Stimulated activated effector memory CD8-positive, alpha-beta T cell treated with anti-CD3 and anti-CD28 coated beads, Interleukin-12 subunit alpha, Interleukin-12 subunit beta, amount 100 ng/mL, for 72 hours (primary cell): ENCODE results near the gene OLA1.

Experiments used
- ATAC-seq: fragments of 150-1000 bp; cut with Tn5 transposase; 2 replicates; pipeline ENCODE4 v1.10.0; 2021
- DNase-seq, 2 donors: peaks; one replicate each; pipeline ENCODE4 v3.0.0; 2021 to 2022; ENCODE audit warnings: low spot score in 2 of 2
- H3K27ac Mint-ChIP-seq: one replicate; pipeline ENCODE4 v1.8.0; 2022; ENCODE audit warnings: mild to moderate bottlenecking, mixed read lengths
- H3K36me3 Mint-ChIP-seq: one replicate; pipeline ENCODE4 v1.8.0; 2022; ENCODE audit warnings: mild to moderate bottlenecking, mixed read lengths
- H3K4me1 Mint-ChIP-seq: one replicate; pipeline ENCODE4 v1.8.0; 2022; ENCODE audit warnings: mixed read lengths
- H3K4me3 Mint-ChIP-seq: one replicate; pipeline ENCODE4 v1.8.0; 2022; ENCODE audit warnings: mild to moderate bottlenecking, mixed read lengths
- H3K9me3 Mint-ChIP-seq: one replicate; pipeline ENCODE4 v1.8.0; 2022; ENCODE audit warnings: mixed read lengths

Gene OLA1

DNA sequence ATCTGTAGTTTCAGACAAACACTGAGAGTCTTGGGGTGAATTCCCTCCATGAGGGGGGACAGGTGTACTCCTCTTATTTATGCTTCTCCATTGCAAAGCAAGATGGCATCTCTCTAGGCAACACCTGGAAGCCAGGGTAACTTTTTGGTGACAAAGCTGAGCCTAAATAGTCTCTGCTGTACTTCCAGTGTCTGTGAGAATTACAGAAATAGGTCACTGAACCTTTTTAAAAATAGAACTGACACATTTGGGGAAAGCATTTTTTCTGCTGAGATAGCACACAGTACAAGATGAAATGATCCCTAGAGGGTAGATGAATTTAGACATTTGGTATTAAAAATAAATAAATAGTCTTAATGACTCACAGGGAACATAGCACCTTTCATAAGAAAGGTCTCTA, 211.5 kb downstream of the OLA1 start:
- DNase-seq, result no peak
- no peak for ATAC-seq
- H3K4me1 Mint-ChIP-seq, result peaks cover 37% of the 10 kb centered on the region
- no peak overlapping the region for H3K4me3 Mint-ChIP-seq
- no peak overlapping the region for H3K27ac Mint-ChIP-seq
- H3K36me3 Mint-ChIP-seq, result peaks cover 5% of the 10 kb centered on the region
- no peaks in the 10 kb centered on the region for H3K9me3 Mint-ChIP-seq

DNA sequence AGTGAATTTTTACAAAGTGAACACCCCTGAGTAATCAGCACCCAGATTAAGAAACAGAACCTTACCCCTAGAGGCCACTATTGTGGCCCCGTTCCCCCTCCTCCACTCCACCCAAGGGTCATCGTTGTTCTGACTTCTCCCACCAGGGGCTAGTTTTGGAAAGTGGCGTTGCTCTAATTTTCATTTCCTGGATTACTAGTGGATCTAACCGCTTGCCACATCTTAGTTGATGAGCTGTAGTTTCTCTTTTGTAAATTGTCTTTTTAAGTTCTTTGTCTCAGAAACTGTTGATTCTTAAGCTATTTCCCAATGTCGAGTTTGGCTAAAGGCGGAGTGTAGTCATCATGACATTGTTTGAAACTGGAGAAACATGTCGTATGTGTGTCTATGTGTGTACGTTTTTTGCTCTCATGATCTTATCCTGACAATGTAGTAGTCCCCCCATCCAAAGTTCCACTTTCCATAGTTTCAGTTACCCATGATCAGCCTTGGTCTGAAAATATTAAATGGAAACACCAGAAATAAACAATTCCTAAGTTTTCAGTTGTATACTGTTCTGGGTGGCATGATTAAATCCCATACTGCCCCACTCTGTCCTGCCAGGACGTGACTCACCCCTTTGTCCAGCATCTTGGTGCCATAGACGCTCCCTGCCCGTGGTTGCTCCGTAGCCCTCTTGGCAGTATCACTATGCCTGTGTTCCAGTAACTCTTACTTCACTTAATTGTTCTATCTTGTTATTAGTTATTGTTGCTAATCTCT, 212.2 kb downstream of the OLA1 start:
- Mint-ChIP-seq H3K36me3 (peaks cover 5% of the 10 kb centered on the region), H3K9me3 (no peaks in the 10 kb centered on the region), H3K4me1 (peaks cover 37% of the 10 kb centered on the region), H3K27ac (no peak overlapping the region), H3K4me3 (no peak overlapping the region)
- ATAC-seq (no peak), DNase-seq (no peak)

DNA sequence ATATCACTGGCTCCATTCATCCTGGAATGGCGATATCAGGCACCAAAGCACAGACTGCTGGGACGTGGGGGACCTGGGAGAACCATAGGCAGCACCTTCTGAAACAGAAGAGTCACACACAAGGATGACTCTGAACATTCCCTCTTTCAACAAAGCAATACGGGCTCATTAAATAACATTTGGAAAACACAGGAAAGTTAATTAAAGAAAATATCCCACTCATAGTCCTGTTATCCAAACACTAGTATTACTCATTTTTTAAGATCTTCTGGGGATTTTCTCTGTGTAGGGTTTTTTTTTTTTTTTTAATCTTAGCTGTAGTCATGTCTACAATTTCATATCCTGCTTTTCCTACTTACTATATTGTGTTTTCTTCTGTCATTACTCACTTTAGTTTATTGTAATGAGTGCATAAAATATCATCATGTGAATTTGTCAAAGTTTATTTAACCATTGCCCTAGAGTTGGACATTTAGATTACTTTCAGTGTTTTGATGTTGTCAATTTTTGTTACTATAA, 213.2 kb downstream of the OLA1 start:
- Mint-ChIP-seq H3K4me3 (no peak overlapping the region), H3K9me3 (no peaks in the 10 kb centered on the region), H3K4me1 (peaks cover 36% of the 10 kb centered on the region), H3K36me3 (peaks cover 5% of the 10 kb centered on the region), H3K27ac (no peak overlapping the region)
- ATAC-seq (no peak), DNase-seq (no peak)

DNA sequence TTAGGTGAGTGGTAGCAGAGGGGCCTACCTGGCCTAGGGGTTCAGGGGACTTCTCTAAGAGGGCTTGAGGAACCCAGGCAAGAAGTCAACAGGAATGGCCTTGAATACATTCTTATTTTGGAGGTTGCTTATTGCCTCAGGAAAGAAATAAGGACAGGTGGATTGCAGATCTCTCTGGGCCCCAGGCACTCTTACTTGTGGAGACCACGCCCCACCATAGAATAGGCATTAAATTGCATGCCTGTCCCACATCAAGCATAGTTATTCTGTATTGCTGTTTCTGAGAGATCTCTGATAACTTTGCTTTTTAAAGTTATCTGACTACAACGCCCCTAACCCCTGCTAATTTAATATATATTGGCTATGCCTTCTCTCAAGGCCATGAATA, 215.2 kb downstream of the OLA1 start:
- DNase-seq (no peak), ATAC-seq (no peak)
- no peaks in the 10 kb centered on the region for H3K36me3 Mint-ChIP-seq
- peaks cover 15% of the 10 kb centered on the region for H3K4me1 Mint-ChIP-seq
- H3K4me3 Mint-ChIP-seq, result no peak overlapping the region
- peak overlapping the region; percentile 45 for H3K27ac Mint-ChIP-seq
- no peaks in the 10 kb centered on the region for H3K9me3 Mint-ChIP-seq

DNA sequence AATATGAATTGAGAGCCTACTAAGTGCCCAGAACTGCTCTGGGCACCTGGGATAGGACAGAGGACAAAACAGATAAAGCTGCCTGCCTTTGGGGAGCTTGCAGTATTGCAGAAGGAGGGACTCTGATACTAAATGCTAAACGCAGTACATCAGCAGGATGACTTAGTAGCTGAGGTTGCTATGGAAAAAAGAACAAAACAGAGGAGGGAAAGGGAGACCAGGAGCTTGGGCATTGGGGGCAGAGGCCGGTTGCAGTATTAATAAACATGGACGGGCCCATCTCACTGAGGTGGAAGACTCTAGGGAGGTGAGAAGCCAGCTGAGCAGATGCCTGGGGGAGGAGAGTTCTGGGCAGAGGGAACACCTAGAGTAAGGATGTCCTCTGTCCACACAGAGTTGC, 217.1 kb downstream of the OLA1 start:
- ATAC-seq, result no peak
- Mint-ChIP-seq H3K4me1 (peaks cover 6% of the 10 kb centered on the region), H3K36me3 (no peaks in the 10 kb centered on the region), H3K4me3 (no peak overlapping the region), H3K27ac (no peak overlapping the region), H3K9me3 (no peaks in the 10 kb centered on the region)
- DNase-seq, result no peak

DNA sequence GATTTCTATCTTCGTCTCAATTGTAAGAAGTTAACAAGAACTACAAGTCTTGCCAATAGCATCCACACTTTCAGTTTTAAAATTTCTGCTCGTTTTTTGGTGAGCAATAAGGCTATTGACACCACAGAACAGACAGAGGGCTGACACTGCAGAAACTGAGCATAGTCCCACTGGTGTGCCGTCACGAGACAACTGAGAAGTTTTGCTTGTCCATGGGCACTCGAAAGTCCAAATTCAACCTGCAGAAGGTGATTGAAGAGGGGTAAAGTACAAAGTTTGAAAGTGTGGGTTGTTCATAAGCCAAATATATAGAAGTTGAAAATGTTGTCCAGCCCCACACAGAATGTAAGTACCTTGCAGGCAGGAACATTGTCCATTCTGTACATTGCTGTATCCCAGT, 219.4 kb downstream of the OLA1 start:
- Mint-ChIP-seq H3K27ac (no peak overlapping the region), H3K4me3 (no peak overlapping the region), H3K4me1 (peaks cover 11% of the 10 kb centered on the region), H3K9me3 (no peaks in the 10 kb centered on the region), H3K36me3 (no peaks in the 10 kb centered on the region)
- no peak for ATAC-seq
- DNase-seq, result no peak

DNA sequence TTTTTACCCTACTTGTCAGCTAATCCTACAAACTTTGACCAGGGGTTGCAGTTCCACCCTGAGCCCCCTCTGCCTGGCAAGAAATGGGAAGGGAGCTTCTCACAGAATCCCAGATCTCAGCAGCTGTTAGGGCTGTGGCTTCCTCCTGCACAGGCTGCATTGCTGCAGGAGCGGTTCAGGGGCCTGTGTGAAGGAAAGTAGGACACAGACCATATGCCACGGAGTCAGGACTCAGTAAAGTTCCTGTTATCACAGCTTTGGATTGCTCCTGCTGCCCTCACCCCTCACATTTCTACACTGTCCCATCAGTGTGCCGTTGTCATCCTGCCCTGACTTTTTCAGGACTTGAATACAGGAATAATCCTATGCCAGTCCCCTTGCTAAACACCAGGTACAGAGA, 220.4 kb downstream of the OLA1 start:
- peaks cover 14% of the 10 kb centered on the region for H3K4me1 Mint-ChIP-seq

DNA sequence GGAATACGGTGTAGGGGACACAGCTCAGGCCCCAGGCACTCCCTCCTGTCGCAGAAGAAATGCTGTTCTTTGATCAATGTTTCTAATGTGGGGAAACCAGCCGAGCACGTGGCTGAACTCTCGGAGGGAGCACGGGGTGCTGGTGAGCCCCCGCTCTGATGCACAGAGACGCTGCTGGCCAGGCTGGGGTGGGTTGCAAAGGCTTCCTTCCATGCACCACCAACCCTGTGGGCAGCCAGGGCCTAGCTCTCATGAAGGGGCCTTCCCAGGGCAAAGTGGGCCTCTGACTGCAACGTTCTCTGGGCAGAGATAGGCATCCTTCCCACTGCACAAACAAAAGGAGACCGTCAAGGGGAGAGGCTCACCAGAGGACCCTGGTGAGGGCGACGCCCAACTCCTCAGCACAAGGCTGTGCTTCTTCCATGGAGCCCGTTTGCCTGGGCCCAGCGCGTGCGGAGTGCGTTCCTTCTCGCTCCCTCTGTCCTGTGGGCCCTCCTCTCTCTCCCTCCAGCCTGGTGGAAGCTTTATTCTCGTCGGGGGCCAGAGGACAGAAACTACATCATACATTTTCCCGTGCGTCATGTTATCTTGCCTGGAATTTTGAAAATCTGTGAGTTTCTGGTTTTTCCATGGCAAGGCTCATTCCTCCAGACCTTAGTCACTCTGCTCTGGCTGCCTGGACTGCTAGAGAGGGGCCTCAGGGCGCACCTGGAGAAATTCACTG, 222.0 kb downstream of the OLA1 start:
- Mint-ChIP-seq H3K4me1 (peaks cover 11% of the 10 kb centered on the region), H3K36me3 (no peaks in the 10 kb centered on the region), H3K4me3 (no peak overlapping the region), H3K9me3 (no peaks in the 10 kb centered on the region), H3K27ac (no peak overlapping the region)
- DNase-seq (no peak), ATAC-seq (no peak)

More for the DNA sequence above, 220.4 kb downstream of the OLA1 start:
- H3K36me3 Mint-ChIP-seq, result no peaks in the 10 kb centered on the region
- no peak for ATAC-seq
- no peak for DNase-seq
- H3K4me3 Mint-ChIP-seq, result no peak overlapping the region
- no peaks in the 10 kb centered on the region for H3K9me3 Mint-ChIP-seq
- no peak overlapping the region for H3K27ac Mint-ChIP-seq

DNA sequence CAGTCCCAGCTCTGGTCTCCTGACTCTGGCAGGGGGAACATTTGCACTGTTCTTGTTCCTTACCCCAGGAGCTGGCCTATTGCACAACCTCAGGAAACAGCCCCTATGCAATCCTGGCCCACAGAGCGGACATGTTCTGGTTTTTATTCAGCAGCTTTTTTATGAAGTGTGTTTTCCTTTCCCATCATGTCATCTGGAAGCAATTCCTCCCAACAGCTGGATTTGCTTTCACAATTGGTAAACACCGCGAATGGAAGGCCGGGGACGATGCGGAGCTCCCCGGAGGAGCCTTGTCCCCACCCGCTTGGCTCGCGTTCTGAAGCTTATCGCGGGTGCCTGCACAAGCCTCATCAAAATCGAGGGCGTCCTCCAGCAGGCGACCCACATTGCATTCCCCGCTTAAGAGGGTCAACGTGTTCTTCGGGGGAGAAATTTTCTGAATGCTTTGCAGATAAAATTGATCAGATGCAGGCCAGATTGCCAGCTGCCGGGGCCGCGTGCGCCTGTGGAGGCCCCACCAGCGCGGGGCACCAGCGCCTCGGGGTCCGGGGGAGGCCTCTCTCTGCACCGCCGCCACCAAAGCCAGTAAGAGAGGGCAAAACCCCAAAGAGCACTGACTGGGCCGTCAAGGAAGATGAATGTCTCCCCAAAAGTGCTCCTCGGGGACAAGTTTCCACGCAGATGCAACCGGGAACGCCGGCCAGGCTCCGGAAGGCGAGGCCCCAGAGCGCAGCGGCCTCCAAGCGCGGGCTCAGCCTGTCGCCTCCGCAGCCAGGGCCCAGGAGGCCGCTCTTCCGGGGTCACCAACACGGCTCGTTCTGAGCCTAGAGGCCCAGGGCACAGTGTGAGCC, 222.8 kb downstream of the OLA1 start:
- ATAC-seq (no peak), DNase-seq (no peak)
- Mint-ChIP-seq H3K9me3 (no peaks in the 10 kb centered on the region), H3K4me3 (no peak overlapping the region), H3K27ac (no peak overlapping the region), H3K4me1 (peaks cover 14% of the 10 kb centered on the region), H3K36me3 (no peaks in the 10 kb centered on the region)

DNA sequence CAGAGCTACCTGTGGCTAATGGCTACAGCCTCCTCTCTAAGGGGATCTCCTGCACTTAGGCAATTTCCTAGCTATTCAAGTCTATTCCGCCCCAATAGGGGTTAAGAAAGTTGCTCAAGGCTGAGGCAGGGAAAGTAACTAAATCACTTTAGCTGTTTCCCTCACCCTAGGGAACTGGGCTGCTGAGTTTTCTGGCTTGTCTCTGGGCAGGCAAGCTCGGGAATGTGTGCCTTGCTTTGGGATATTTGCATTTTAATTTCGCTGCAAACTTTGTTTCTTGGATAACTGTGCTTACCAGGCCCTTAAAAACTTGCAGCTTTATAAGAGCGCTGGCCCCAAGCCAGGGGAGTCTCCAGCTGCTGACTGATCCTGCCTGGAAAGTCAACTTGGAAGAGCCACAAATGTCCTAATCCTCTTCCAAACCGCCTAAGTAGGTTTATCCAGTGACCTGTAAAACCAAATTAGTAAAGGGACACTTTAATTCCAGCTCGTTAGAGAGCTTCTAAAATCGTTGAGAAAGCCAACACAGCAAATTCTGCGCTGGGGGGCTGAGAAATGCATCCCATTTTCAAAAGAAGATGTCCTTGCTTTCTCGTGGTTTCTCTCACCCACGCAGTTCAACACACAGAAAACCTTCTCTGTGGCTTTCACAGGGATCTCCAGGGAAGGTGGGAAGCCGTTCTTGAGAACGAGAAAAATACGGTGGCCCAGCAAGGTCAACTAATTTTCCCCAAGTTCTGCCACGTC, 223.6 kb downstream of the OLA1 start:
- ATAC-seq, result no peak
- Mint-ChIP-seq H3K9me3 (no peaks in the 10 kb centered on the region), H3K4me3 (no peak overlapping the region), H3K27ac (peak overlapping the region; percentile 24), H3K36me3 (no peaks in the 10 kb centered on the region), H3K4me1 (peaks cover 14% of the 10 kb centered on the region)
- DNase-seq, result no peak

DNA sequence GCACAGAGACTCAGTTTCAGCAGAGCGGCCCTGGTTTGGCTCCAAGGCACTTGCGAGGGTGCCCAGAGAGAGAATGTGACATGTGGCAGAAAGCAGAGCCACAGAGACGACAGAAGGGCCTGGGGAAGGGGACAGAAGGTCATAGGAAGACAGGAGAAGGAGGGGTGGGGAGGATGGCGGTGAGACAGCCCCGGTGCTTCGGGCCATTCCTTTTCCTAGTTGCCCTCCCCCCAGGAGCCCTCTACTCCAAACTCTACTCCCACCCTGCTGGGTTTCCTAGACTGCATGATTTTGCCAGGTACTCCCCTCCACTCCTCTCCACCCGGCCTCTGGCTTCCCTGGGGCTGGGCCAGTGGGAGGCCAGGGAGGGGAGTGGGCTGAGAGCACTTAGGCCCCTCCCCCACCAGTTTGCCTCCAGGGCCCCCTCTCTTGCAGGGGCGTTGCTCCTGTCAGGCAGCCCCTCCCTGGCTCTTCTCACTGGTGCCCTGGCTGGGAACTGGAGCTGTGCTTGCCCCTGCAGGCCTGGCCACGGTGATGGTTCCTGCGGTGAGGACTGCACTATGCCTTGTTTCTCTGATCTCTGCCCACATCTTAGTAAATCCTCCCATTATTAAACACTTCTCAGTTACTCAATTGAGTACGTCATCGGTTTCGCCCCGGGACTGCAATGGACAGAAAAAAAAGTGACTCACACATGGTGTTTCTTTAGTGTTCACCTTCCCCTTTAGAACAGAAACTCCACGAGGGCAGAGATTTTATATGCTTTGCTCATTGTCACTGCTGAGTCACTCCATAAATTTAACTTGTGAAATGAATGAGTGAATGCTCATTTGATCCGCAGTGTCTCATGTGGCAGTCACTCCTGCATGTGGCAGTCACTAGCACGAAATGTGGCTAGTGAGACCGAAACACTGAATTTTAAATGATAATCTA, 224.5 kb downstream of the OLA1 start:
- peak; percentile 92 for ATAC-seq
- peak overlapping the region; percentile 24 for H3K27ac Mint-ChIP-seq

More for the DNA sequence above, 224.5 kb downstream of the OLA1 start:
- Mint-ChIP-seq H3K36me3 (no peaks in the 10 kb centered on the region), H3K4me3 (no peak overlapping the region), H3K9me3 (no peaks in the 10 kb centered on the region), H3K4me1 (peaks cover 14% of the 10 kb centered on the region)
- DNase-seq, result peak in 1 of 2 donors; percentile 68
